H7 (cell line): ENCODE measurements around the gene LLGL2. TPM values are rescaled to one million over a fixed set of nuclear protein-coding genes. Genes with fewer than 3 reads are reported as not detected.
"Not testable (repeated sequence)": the region's sequence is repeated elsewhere in the genome, so short reads cannot be mapped to it uniquely, and the experiment has no call there.

Source experiments
- DNase-seq: peaks from one replicate; pipeline ENCODE4 v3.0.0; 2012
- H3K27me3 ChIP-seq: 2 replicates; pipeline ENCODE4 v1.6.0; 2011; ENCODE audit warnings: mild to moderate bottlenecking, low read length; ENCODE audit not compliant: control insufficient read depth, insufficient read depth
- H3K36me3 ChIP-seq: replicated peaks from 2 replicates; pipeline ENCODE4 v1.5.1; 2011; ENCODE audit warnings: low read length; ENCODE audit not compliant: control insufficient read depth, insufficient read depth
- H3K4me3 ChIP-seq: 2 replicates; pipeline ENCODE4 v1.5.1; 2011; ENCODE audit warnings: low read depth, mild to moderate bottlenecking, control low read depth, low read length, moderate library complexity; ENCODE audit not compliant: insufficient read depth
- total RNA-seq: library from RNA; depleted of rRNA; stranded (reverse); fragments of >200 nt; shearing (Covaris generic); gene quantifications from 2 replicates; pipeline ENCODE4 v1.2.3, GENCODE V29; 2014

The LLGL2 gene
- total RNA-seq, 1 experiment from 2014 or later, result 41.5 TPM

GRCh38 chr17:75581121-75581725 is 55.7 kb downstream of the LLGL2 start:
- H3K4me3 ChIP-seq, DNase-seq, H3K36me3 ChIP-seq, H3K27me3 ChIP-seq: not testable (repeated sequence)

GRCh38 chr17:75583197-75583596 is 57.7 kb downstream of the LLGL2 start:
- DNase-seq, H3K4me3 ChIP-seq, H3K36me3 ChIP-seq, H3K27me3 ChIP-seq: not testable (repeated sequence)

GRCh38 chr17:75584849-75585175 is 59.3 kb downstream of the LLGL2 start:
- H3K27me3 ChIP-seq, result peaks cover 21% of the 10 kb centered on the region
- H3K4me3 ChIP-seq, result no peak overlapping the region
- no peak for DNase-seq
- no peaks in the 10 kb centered on the region for H3K36me3 ChIP-seq

DNA sequence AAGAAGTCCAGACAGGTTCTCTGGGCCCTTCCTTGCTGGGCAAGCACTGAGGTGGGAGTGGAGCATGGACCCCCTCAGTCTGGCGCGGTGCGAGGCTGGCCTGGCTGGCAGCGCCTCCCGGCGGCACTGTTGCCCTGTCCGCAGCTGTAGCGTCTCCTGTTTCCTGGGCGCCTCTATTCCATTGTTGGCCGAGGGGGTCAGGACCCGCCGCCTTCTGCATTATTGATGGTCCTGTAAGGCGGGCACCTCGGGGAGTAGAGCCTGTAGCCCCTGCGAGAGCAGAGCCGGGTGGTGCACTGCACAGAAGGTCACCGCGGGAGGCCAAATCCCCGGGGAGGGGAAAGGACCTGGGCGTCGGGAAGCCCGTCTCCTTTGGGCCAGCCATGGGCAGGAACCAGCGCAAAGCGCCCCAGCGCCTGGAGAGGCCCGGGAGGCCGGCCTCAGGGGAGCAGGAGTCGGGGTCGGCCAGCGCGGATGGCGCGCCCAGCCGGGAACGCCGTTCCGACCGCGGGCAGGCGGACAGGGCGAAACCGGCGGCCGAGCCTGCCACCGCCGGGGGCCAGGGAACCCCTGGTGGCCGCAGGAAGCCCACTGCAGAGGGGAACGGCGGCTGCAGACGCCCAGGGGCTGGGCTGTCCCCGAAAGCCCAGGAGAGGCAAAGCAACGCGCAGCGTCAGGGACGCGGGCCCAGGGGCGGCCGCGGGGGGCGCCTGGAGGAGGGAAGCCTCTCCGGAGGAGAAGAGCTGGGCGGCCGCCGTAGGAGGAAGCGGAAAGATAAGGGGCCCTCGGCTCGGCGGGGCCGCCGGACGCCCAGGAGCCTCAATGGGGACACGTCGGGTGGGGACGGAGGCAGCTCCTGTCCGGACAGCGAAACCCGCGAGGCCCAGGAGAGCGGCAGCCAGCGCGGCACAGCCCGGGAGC is 62.4 kb downstream of the LLGL2 start, which contains the start of gene MYO15B:
MYO15B (plus strand) TSS at position 126 of the 921 bp plus-strand sequence; CDS start at position 384, 258 bp downstream.
- Histone ChIP-seq H3K27me3 (peaks cover 26% of the 10 kb centered on the region), H3K36me3 (no peaks in the 10 kb centered on the region), H3K4me3 (peak within 1 kb of the TSS; percentile 50)
- peak; percentile 95 for DNase-seq

DNA sequence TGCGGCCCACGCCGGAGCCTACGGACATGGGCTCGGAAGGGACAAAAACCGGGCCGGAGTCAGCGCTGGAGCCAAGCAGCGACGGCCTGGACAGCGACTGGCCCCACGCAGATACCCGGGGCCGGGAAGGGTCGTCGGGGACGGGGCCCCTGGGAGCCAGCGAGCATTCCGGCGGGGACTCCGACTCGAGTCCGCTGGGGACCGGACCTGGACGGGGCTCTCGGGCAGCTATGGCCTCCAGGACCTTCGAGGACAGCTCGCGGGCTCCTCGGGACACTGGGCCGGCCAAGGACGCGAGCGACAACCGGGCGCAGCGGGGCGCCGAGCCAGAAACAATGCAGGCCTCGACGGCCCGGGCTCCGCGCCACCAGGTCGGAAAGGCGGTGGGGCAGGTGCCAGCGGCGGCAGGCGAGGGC is 63.1 kb downstream of the LLGL2 start:
- Histone ChIP-seq H3K36me3 (no peaks in the 10 kb centered on the region), H3K27me3 (peaks cover 26% of the 10 kb centered on the region), H3K4me3 (peak overlapping the region; percentile 50)
- no peak for DNase-seq

- Histone ChIP-seq H3K36me3 (no peaks in the 10 kb centered on the region), H3K4me3 (peak overlapping the region; percentile 63), H3K27me3 (peaks cover 26% of the 10 kb centered on the region)
- DNase-seq, result peak; percentile 100
Observed at GRCh38 chr17:75589012-75589918, 63.8 kb downstream of the LLGL2 start.

GRCh38 chr17:75589919-75590303 is 64.4 kb downstream of the LLGL2 start:
- Histone ChIP-seq H3K27me3 (peaks cover 26% of the 10 kb centered on the region), H3K36me3 (no peaks in the 10 kb centered on the region), H3K4me3 (peak overlapping the region; percentile 63)
- no peak for DNase-seq

GRCh38 chr17:75590314-75590761 is 64.8 kb downstream of the LLGL2 start:
- H3K27me3 ChIP-seq, result peaks cover 26% of the 10 kb centered on the region
- H3K4me3 ChIP-seq, result no peak overlapping the region
- no peak for DNase-seq
- no peaks in the 10 kb centered on the region for H3K36me3 ChIP-seq

DNA sequence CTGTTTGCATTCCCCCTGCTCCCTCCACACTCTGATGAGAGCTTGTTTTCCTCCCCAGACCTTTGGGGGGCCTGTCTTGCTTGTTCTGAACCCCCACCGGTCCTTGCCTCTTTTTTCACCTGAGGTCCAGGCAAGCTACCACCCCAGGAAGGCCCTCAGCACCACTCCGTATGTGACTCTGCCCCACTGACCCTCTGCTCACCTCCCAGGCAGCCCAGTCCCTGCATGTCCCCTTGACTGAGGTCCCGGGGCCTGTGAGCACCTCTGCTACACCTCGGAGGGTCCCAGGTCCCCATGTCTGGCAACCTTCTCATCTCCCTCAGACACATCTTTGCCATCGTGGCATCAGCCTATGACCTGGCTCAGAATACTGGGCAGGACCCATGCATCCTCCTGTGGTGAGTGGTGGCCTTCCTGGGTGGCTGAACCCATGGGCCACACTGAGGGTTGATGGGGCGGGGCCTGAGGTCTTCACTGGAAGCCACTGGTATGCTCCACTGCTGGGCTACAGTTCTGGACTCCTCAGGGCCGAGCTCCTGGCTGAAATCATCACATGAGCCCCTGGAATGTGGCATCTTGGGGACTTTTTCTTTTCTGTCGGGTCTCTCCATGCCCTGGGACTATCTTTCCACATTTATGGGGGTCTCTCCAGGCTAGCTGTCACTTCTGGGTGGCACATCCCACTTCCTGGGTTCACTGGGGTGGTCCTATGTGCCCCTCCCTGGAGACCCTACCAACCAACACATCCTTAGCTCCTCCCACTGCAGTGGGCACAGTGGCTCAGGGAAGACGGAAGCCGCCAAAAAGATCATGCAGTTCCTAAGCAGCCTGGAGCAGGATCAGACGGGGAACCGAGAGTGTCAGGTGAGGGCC is 65.6 kb downstream of the LLGL2 start:
- Histone ChIP-seq H3K27me3 (peaks cover 26% of the 10 kb centered on the region), H3K36me3 (no peaks in the 10 kb centered on the region), H3K4me3 (no peak overlapping the region)
- DNase-seq, result peak; percentile 15

DNA sequence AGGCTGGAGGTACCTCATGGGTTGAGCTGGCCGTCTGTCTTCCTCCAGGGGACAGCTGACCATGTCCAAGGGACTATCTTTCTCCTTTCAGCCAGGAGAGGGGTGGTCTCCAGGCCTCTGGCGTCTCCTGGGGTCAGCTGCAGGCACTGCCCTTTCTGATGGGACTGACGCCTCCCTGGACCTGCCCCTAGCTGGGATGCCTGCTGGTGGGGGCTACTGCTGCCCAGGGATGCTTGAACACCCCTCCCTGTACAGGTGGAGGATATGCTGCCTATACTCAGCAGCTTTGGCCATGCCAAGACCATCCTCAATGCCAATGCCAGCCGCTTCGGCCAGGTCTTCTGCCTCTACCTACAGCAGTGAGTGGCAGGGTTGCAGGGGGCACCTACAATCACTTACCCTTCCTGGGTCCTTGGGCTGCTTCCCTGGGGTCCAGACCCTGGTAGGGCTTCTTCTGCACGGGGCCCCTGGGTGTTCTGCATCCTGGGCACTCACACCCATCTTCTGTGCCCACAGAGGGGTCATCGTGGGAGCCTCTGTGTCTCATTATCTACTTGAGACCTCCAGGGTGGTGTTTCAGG is 66.3 kb downstream of the LLGL2 start:
- H3K27me3 ChIP-seq, result peaks cover 26% of the 10 kb centered on the region
- peak; percentile 37 for DNase-seq
- H3K4me3 ChIP-seq, result no peak overlapping the region
- H3K36me3 ChIP-seq, result no peaks in the 10 kb centered on the region

DNA sequence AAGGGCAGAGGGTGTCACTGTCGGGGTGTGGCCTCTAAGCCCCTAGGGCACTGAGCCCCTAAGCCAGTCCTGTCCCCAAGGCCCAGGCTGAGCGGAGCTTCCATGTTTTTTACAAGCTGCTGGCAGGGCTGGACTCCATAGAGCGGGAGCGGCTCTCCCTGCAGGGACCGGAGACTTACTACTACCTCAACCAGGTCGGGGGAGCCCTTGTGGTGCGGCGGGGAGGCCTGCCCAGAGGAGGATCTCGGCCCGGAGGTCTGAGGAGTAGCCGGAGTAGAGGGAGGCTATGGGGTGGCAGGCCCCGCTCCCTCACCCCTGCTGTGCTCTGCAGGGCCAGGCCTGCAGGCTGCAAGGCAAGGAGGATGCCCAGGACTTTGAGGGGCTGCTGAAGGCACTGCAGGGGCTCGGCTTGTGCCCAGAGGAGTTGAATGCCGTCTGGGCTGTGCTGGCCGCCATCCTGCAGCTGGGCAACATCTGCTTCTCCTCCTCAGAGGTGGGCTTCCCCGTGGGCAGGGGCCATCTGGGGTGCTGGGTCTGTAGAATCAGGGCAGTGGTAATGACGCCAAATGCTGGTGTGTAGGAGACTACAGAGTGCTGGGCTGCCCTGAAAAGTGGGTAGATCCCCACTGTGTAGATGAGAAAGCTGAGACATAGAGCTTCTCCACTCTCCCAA is 67.0 kb downstream of the LLGL2 start:
- DNase-seq, result peak; percentile 51
- Histone ChIP-seq H3K36me3 (no peaks in the 10 kb centered on the region), H3K27me3 (peaks cover 24% of the 10 kb centered on the region), H3K4me3 (no peak overlapping the region)

GRCh38 chr17:75593430-75593829 is 67.9 kb downstream of the LLGL2 start:
- not testable (repeated sequence) for H3K4me3 ChIP-seq, H3K36me3 ChIP-seq, DNase-seq
- peaks cover 15% of the 10 kb centered on the region for H3K27me3 ChIP-seq
